Measurements from ENCODE around the gene LRRC74B.
"Not testable (repeated sequence)": the region's sequence is repeated elsewhere in the genome, so short reads cannot be mapped to it uniquely, and the experiment has no call there.

LRRC74B gene

DNA sequence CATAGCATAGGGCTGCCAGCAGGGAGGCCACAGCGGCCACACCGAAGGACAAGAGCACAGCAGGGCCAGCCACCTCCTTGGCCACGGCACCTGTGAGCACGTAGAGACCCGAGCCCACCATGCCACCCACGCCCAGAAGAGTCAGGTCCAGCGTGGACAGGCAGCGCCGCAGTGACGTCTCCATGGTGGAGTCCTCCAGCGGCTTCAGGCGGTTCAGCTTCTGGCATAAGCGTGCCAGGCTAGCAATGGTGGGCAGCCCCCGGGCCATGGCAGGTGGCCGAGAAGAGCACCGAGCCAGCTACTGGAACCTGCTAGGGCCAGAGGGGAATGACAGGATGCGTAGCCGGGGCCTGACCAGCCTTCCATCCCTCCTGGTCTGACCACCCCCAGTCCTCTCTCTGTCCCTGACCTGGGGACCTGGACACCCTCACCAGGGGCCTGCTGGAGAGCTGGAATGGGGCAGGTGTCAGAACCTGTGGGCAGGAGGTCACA, 14.2 kb upstream of the LRRC74B start:
- in situ Hi-C loops (cut with MboI; ENCODE audit: low sequenced_read_pairs): no loop called here

DNA sequence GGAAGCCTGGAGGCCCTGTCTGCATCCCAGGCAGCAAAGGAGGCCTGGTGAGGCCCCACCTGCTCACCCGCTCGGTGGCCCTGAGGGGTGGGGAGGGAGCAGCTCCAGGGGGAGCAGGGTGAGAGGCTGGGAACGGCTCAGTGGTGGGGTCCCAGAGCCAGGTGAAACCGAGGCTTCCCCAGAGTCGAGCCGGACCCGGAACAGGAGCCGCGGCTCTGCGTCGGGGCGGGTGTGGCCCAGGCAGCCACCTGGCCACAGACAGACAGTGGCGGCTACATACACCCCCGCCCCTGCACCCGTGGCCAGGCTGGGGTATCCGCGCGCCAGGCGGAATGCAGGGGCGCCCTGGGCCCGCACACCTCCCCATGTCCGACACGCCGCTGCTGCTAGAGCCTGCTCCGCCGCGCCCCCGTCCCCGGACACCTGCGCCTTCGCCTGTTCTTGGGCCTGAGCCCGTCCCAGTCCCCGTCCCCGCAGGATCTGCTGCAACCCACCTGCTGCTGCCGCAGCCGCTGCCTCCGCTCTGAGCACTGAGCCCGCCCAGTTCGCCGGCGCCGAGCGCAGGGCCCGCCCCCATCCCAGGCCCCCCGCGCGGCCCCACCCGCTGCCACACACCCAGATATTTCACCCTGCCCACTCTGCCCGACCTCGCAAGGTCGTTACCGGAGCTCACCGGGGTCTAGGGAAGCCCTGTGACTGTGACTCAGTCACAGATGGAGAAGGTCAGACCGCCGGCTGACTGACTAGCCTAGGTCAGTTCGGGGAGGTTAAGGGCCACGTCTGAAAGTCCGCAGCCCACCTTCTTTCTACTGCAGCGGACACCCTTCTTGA, 13.5 kb upstream of the LRRC74B start, which contains the start of gene SLC7A4:
Gene SLC7A4, minus strand, starts transcription at position 525 of the 831 bp plus-strand sequence. CDS start 749 bp downstream, outside the sequence.
- in situ Hi-C loops (cut with MboI; ENCODE audit: low sequenced_read_pairs): no loop called here

DNA sequence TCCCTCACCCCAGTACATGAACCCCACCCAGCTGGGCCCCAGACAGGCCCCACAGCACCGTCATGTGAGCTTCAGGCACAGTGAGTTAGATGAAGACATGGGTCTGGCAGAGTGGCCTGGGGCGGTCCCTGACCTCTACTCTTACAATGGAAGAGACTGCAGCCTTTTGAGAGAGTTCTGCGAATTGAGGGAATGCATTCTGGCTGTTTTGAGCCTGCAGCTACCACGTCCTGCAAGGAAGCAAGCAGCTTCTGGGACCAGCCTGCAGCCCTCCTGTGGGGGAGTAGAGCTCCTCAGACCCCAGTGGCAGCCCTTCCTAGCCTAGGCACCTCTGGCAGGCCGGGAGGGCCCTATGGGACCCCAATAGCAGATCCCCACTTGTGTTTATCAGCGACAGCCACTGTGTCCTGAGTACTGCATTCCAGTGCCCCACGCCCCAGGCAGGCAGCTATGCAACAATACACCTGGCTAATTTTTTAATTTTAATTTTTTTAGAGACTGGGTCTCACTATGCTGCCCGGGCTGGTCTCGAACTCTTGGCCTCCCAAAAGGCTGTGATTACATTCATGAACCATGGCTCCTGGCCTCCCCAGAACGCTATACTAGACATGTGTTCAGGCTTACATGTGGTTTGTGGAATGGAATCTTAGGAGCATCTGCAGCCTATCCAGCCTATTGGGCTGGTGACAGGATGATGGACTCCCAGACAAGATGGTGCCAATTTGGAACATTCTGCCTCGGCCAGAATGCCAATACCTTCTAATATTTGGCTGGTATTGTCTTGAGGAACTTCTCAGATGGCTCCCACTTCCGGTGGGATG, 12.7 kb upstream of the LRRC74B start:
- in situ Hi-C loops (cut with MboI; ENCODE audit: low sequenced_read_pairs): no loop called here

DNA sequence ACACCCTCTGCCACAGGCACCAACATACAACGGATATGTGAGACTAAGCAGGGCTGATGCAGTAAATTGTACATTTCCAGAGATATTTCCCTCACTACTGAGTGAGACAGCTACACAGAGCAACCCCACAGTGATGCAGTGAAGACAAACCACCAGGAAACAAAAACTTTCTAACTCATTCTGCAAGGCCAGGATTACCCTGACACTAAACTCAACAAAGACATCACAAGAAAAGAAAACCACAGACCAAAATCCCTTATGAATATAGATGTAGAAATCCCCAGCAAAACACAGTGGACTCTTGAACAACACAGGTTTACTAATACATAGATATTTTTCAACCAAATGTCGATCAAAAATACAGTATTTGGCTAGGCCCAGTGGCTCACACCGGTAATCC, 11.9 kb upstream of the LRRC74B start:
- in situ Hi-C loops (cut with MboI; ENCODE audit: low sequenced_read_pairs): no loop called here

DNA sequence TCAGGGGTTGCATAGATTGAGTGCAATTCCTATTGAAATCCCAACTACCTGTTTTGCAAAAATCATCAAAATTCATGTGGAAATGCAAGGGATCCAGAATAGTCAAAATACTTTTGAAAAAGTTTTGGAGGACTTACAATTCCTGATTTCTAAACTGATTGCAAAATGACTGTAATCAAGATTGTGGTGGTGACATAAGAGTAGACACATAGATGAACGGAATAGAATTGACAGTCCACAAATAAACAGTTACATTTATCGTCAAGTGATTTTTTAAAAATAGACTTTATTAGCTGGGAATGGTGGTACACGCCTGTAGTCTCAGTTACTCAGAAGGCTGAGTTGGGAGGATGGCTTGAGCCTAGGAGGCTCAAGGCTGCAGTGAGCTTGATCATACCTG, 10.8 kb upstream of the LRRC74B start:
- in situ Hi-C loops (cut with MboI; ENCODE audit: low sequenced_read_pairs): no loop called here

DNA sequence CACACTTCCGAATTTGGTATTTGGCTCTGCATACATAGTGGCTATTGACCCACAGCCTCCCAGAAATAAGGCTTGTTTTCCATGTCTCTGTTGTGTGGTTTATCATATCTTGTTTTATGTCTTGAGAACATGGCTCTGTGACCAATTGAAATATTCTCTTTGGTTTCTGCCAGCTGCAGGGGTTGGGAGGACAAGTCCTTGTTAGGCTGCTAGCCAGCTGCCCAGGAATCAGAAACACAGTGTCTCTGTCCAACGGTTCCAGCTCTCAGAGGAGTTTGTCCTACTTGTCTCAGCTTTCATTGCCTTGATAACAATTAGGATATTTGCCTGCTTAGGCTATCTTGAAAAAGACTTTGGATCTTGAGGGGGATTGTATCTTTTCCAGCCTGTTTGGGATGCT, 7.3 kb upstream of the LRRC74B start:
- in situ Hi-C loops (cut with MboI; ENCODE audit: low sequenced_read_pairs): no loop called here

DNA sequence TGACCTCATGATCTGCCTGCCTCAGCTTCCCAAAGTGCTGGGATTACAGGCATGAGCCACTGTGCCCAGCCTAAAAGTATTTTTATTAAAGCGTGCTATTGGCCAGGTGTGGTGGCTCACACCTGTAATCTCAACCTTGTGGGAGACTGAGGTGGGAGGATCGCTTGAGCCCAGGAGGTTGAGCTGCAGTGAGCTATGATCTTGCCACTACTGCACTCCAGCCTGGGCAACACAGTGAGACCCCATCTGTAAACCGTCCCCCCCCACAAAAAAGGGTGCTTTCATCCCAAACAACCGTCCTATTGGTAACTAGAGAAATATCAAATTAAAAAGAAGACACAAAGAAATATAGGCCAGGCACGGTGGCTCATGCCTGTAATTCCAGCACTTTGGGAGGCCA, 6.6 kb upstream of the LRRC74B start:
- in situ Hi-C loops (cut with MboI; ENCODE audit: low sequenced_read_pairs): not testable (repeated sequence)

DNA sequence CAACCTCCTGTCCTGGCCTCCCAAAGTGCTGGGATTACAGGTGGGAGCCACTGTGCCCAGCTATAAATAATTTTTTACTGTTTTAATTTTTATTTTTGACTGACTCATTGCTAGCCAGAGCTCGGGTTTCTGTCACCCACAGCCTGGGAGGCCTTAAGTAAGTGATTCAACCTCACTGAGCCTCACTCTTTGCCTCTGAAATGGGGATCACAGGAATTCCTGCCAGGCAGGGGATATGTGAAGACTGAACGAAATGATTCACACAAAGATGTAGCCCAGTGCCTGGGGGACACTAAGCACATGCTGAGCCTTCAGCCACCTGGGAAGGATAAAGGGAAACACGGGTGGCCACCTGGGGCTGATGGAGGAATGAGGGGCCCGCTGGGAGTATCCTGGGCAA, 3.8 kb upstream of the LRRC74B start:
- in situ Hi-C loops (cut with MboI; ENCODE audit: low sequenced_read_pairs): no loop called here

DNA sequence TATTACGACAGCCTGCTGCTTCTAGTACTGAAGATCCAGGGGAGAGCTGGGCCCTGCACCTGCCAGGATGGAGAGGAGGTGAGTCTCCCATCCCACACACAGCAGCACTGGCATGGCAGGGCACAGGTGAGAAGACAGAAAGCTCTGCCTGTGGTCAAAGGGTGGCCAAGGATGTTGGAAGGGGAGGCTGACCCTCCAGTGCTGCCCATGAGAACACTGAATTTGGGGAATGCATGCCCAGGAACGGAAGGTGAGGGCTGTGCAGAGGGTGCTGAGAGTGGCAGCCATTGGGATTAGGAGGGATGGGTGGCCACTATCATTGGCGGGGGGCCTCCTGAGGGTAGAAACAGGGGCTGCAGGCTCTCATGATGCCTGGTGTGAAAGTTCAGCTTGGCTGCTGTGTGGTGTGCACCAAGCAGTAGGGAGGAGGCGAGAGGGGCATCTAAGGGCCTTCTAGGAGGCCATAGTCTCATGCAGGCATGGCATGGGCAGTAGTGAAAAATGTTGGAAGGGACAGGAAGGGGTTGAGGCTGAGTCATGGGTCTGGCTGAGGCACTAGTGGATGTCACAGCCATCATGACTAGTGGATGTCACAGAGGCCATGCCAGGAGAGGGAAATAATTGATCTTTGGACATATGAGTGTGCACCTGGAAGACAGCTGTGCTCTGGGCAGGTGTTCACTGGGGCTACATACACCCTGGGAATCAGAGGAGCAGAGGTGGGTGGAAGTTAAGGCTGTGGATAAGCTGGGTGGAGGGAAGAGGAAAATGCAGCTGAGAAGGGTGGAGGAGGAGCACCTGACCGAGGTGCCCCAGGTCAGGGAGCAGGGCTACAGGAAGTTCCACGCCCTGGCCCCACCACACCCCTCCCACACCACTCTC, 2.5 kb upstream of the LRRC74B start:
- in situ Hi-C loops (cut with MboI; ENCODE audit: low sequenced_read_pairs): no loop called here

DNA sequence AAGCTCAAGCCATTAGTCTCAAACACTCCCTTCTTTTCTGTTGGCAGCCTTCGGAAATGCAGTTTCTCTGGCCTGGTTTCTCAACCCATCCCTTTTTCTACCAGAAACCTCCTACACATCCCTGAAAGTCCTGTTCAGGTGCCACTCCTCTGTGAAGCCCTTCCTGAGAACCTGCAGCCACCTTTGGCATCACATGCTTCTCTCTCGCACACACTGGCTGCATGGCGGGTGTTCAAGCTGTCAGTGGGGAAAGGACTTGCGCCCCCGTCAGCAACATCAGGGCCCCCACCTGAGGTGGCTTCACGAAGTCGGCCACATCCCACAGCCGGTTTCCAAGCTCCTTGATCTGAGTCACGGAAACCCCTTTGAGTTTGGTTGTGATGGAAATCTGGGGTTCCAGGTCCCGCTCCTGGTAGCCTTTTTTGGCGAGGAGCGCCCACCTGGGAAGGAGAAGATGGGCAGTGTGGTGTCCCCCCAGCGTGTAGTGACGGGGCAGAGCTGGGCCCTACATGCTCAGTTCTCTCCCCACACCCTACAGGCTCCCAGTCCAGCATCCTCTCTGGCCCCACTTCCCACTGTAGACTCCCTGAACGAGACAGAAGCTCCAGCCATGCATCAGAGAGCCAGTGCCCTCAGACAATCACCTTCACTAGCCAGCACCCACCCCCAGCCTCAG, 1.7 kb upstream of the LRRC74B start:
- in situ Hi-C loops (cut with MboI; ENCODE audit: low sequenced_read_pairs): no loop called here

DNA sequence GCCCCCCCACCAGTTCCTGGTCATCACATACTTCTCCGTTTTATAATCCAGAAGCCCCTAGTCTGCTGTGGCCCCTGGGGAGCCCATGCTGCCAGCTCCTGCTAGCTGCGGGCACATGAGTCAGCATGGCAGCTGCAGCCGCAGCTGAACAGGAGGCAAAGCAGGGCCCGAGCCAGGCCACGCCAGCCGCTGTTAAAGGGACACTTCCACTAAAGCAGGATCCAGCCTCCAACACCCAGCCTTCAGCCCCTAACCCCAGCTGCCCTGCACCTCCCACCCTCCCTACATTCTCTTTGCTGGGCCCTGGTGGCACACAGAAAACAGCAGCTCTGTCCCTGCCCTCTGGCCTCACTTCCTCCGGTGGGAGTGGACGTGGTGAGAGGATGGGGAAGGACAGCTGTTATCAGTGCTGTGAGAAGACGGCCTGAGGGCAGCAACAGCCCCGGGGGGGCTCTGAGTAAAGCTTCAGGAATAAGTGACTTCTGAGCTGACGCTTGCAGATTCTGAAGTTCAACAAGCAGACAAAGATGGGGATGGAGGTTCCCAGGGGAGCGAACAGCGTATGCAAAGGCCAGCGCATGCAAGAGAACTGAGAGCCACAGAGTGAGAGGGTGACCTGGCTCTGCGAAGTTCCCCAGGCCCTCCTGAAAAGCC, 688 bp upstream of the LRRC74B start:
- in situ Hi-C loops (cut with MboI; ENCODE audit: low sequenced_read_pairs): no loop called here

DNA sequence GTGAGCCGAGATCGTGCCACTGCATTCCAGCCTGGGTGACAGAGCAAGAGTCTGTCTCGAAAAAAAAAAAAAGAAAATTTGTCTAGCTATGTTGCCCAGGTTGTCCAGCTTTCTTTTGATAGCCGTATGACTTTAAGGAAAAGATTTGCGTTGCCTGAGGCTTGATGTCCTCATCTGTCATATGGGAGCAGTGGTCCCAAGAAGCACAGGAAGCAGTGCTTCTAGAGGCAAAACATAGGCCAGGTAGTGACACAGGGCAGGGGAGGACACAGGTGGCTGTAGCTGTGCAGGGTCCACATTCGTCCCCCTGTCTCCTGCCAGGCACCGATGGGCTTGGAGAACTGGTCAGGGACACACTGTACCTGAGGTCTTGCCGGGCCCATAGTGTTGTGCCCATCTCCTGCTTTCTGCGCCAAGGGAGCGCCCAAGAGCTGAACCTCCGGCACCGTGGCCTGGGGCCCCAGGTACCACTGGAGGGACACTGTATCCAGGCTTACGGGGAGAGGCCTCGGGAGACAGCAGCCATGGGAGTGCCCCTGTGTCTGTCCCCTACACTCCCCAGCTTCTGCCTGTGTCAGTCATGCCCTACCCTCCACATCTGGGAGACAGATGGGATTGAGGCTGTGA, 1.4 kb downstream of the LRRC74B start:
- in situ Hi-C loops (cut with MboI; ENCODE audit: low sequenced_read_pairs): no loop called here

DNA sequence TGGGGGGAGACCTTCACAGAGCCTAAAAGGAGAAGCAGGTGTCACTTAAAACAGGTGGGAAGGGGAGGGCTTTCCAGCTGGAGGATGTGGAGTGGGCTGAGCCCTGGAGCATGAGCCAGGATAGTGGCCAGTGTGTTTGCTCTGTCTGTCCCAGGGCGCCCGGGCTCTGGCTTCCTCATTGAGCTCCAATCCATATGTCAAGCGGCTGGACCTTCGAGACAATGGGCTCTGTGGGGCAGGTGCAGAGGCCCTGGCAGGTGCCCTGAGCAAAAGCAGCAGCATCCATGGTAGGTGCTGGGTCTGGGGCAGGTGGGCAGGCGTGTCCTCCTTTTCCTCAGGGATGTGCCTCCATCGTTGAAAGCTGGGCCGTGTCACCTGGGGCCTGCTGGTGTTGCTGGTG, 2.0 kb downstream of the LRRC74B start:
- in situ Hi-C loops (cut with MboI; ENCODE audit: low sequenced_read_pairs): no loop called here

DNA sequence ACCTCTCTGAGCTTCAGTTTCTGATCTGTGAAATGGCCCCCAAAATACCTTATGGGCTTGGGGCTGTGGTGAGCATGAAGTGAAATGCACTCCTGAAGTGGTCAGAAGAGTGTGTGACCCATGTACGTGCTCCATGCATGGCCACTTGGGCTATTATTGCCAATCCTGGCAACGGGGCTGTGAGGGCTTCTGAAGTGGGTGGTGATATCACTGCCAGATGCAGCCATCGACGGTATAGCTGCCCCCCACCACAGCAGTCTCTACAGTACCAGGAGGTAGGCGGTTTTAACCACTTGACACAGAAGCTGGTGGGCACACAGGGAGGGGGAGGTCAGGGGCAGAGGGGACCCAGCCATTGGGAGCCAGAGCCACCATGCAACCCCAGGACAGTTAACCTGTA, 2.7 kb downstream of the LRRC74B start:
- in situ Hi-C loops (cut with MboI; ENCODE audit: low sequenced_read_pairs): not testable (repeated sequence)

DNA sequence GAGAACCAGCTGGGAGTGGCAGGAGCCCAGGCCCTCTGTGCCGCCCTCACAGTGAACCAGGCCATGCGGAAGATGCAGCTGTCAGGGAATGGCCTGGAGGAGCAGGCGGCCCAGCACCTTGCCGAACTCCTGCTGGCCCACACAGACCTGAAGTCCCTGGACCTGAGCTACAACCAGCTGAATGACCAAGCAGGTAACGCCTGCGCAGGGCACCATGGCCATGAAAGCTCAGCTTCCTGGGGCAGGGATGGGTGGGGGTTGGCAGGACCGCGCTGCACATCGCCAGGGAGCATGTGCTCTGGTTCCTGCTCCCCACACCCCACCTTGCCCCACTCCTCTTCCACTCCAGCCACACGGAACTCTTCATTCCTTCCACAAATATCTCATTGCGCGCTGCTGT, 3.2 kb downstream of the LRRC74B start:
- in situ Hi-C loops (cut with MboI; ENCODE audit: low sequenced_read_pairs): not testable (repeated sequence)

DNA sequence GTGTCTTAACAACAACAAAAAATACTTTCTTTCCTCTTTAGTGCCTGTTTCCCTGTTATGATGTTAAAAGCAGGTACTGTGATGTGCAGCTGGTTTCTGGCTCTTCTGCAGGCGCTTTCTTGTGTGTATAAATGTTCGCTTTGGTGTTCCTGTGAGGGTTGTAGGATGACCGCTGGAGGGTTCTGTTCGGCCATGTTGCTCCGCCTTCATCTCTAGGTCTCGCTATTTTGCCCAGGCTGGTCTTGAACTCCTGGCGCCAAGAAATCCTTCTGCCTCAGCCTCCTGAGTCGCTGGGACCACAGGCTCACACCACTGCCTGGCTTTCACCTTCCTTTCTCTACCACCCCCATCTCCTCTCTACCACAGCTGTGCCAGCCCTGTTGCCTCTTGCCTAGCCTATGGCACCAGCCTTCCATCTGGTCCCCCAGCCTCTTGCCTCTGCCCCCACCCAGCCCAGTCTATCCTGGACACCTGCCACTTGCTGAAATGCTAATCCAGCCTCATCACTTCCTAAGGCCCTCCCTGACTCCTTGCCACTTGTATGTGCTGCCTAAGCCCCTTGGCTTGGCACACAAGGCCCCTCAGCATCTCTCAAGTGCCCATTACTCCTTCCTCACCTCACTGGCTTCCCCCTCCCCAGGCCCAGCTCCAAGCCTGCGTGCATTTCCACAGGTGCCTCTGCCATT, 5.5 kb downstream of the LRRC74B start:
- in situ Hi-C loops (cut with MboI; ENCODE audit: low sequenced_read_pairs): no loop called here

DNA sequence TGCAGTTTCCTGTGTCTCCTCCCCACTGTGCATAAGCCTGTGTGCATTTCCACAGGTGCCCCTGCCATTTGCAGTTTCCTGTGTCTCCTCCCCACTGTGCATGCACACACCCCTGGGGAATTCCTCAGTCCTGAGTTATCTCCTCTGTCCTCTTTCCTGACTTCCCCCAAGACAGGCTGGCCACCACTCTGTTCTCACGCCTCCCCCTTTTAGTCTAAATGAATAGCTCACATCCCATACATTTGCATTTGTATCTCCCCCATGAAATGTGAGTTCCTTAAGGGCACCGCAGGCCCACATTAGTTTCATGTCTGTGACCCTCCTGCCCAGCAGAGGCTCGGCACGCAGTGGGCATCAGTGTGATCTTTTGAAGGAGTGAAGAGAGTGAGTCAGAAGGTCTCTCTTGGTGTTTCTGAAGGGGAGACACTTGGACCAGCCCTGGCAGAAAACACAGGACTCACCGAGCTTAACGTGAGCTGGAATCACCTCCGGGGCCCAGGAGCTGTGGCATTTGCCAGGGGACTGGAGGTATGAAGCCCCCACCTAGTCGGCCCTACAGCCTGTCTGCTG, 6.2 kb downstream of the LRRC74B start:
- in situ Hi-C loops (cut with MboI; ENCODE audit: low sequenced_read_pairs): no loop called here

DNA sequence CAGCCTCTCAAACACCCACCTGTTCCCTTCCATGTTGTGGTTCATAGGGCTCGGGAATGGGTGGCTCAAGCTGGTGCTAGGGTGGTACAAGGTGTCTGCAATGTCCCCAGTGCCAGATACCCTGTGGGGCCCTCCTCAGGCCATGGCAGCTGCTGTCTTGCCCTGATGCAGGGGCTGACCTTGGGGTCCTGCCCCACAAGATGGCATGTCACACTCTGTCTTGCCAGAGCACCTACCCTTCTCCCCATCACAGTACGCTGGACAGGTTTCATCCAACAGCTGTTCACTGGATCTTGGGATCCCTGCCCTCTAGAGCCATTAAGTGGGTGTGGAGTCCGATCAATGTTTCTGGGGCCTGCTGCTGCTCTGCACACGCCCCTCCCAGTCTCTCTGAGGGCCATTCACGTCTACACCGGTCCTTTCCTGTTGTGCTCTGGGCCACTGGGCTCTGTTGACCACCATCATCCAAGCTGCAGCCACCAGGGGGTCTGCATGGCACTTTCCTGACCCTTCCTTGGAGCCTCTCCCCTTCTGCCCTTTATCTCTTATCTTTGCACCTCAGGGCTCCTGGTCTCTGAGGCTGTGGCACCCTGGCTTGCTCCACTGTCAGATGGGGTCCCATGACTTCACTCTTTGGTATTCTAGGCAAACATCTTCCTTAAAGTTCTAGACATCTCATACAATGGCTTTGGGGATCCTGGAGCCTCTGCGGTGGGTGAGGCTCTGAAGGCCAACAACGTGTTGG, 7.1 kb downstream of the LRRC74B start:
- in situ Hi-C loops (cut with MboI; ENCODE audit: low sequenced_read_pairs): no loop called here
